ENCODE measurements around the gene TDRD6.

The TDRD6 gene

DNA sequence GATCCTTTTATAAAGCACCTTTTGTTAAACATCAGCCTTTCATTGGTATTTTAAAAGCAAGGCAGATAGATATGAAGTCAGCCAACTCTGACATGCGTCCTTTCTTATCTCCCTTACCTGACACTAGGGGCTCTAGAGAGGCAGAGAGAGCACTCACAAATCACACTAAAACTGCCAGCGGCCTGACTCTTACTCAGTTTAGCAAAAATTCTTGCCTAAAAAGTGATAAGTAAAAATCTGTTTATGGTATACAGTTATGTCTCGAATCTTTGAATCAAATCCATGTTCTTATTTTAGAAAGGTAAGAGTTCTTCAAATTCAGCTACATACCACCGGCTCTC is 10.4 kb upstream of the TDRD6 start:
- Histone ChIP-seq H3K27me3 (ENCODE audit: control insufficient read depth in 2 of 2, insufficient read depth in 2 of 2, low read length in 2 of 2) (no peaks in the 10 kb centered on the region), H3K4me1 (ENCODE audit: control insufficient read depth in 2 of 2, insufficient read depth in 2 of 2, low read length in 2 of 2) (no peaks in the 10 kb centered on the region), H3K27ac (ENCODE audit: low read depth in 2 of 2, low read length in 2 of 2) (no peak overlapping the region), H3K4me3 (ENCODE audit: low read length in 2 of 2) (no peak overlapping the region), H3K9me3 (ENCODE audit: control insufficient read depth in 2 of 2, low read length in 2 of 2) (no peaks in the 10 kb centered on the region), H3K36me3 (ENCODE audit: control insufficient read depth in 2 of 2, insufficient read depth in 2 of 2, low read length in 2 of 2) (peaks cover 0 to 3% of the 10 kb centered on the region in 2 donors), H3K9ac (ENCODE audit: low read depth in 1 of 2, low read length in 2 of 2) (no peak overlapping the region)

DNA sequence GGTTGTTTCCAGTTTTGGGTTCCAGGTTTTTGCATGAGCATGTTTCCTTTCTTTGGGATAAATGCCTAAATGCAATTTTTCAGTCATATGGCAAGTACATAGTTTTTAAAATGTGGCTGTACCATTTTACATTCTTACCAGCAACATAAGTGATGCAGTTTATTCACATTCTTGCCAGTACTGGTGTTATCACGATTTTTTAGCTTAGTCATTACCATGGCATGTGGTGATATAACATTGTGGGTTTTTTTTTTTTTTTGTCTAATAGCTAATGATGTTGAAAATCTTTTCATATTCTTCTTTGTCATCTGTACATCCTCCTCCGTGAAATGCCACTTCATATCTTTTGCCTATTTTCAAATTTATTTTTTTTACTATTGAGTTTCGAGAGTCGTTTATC is 2.9 kb upstream of the TDRD6 start:
- H3K9ac ChIP-seq (ENCODE audit: low read depth in 1 of 2, low read length in 2 of 2): no peak overlapping the region
- no peak overlapping the region for H3K27ac ChIP-seq (ENCODE audit: low read depth in 2 of 2, low read length in 2 of 2)
- H3K4me3 ChIP-seq (ENCODE audit: low read length in 2 of 2): no peak overlapping the region
- H3K4me1 ChIP-seq (ENCODE audit: control insufficient read depth in 2 of 2, insufficient read depth in 2 of 2, low read length in 2 of 2): no peaks in the 10 kb centered on the region
- no peaks in the 10 kb centered on the region for H3K36me3 ChIP-seq (ENCODE audit: control insufficient read depth in 2 of 2, insufficient read depth in 2 of 2, low read length in 2 of 2)
- no peaks in the 10 kb centered on the region for H3K9me3 ChIP-seq (ENCODE audit: control insufficient read depth in 2 of 2, low read length in 2 of 2)
- H3K27me3 ChIP-seq (ENCODE audit: control insufficient read depth in 2 of 2, insufficient read depth in 2 of 2, low read length in 2 of 2): no peaks in the 10 kb centered on the region

DNA sequence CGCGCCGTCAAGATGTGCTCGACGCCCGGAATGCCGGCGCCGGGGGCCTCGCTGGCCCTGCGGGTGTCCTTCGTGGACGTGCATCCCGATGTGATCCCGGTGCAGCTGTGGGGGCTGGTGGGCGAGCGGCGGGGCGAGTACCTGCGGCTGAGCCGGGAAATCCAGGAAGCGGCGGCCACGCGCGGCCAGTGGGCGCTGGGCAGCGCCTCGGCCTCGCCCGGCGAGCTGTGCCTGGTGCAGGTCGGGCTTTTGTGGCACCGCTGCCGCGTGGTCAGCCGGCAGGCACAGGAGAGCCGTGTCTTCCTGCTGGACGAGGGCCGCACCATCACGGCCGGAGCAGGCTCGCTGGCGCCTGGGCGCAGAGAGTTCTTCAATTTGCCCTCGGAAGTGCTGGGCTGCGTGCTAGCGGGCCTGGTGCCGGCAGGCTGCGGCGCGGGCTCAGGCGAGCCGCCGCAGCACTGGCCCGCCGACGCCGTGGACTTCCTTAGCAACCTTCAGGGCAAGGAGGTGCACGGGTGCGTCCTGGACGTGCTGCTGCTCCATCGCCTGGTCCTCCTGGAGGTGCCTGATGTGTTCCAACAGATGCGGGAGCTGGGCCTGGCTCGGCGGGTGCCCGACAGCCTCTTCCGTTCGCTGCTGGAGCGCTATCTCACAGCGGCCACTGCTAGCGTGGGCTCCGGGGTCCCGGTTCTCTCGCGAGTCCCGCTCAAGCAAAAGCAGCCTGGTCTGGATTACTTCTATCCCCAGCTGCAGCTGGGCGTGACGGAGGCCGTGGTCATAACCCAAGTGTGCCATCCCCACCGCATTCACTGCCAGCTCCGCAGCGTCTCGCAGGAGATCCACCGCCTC is 656 bp downstream of the TDRD6 start:
- Histone ChIP-seq H3K36me3 (ENCODE audit: control insufficient read depth in 2 of 2, insufficient read depth in 2 of 2, low read length in 2 of 2) (no peaks in the 10 kb centered on the region), H3K9ac (ENCODE audit: low read depth in 1 of 2, low read length in 2 of 2) (no peak overlapping the region), H3K4me1 (ENCODE audit: control insufficient read depth in 2 of 2, insufficient read depth in 2 of 2, low read length in 2 of 2) (no peaks in the 10 kb centered on the region), H3K27ac (ENCODE audit: low read depth in 2 of 2, low read length in 2 of 2) (no peak overlapping the region), H3K9me3 (ENCODE audit: control insufficient read depth in 2 of 2, low read length in 2 of 2) (no peaks in the 10 kb centered on the region), H3K27me3 (ENCODE audit: control insufficient read depth in 2 of 2, insufficient read depth in 2 of 2, low read length in 2 of 2) (no peaks in the 10 kb centered on the region), H3K4me3 (ENCODE audit: low read length in 2 of 2) (no peak overlapping the region)

DNA sequence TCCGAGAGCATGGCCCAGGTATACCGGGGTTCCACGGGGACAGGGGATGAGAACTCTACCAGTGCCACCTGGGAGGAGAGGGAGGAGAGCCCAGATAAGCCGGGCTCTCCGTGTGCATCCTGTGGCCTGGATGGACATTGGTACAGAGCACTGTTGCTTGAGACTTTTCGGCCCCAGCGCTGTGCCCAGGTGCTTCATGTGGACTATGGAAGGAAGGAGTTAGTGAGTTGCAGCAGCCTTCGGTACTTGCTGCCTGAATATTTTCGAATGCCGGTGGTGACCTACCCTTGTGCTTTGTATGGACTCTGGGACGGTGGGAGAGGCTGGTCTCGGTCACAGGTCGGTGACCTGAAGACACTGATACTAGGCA is 1.3 kb downstream of the TDRD6 start:
- no peaks in the 10 kb centered on the region for H3K9me3 ChIP-seq (ENCODE audit: control insufficient read depth in 2 of 2, low read length in 2 of 2)
- H3K4me3 ChIP-seq (ENCODE audit: low read length in 2 of 2): no peak overlapping the region
- H3K27me3 ChIP-seq (ENCODE audit: control insufficient read depth in 2 of 2, insufficient read depth in 2 of 2, low read length in 2 of 2): no peaks in the 10 kb centered on the region
- H3K27ac ChIP-seq (ENCODE audit: low read depth in 2 of 2, low read length in 2 of 2): no peak overlapping the region
- no peaks in the 10 kb centered on the region for H3K36me3 ChIP-seq (ENCODE audit: control insufficient read depth in 2 of 2, insufficient read depth in 2 of 2, low read length in 2 of 2)
- H3K4me1 ChIP-seq (ENCODE audit: control insufficient read depth in 2 of 2, insufficient read depth in 2 of 2, low read length in 2 of 2): no peaks in the 10 kb centered on the region
- H3K9ac ChIP-seq (ENCODE audit: low read depth in 1 of 2, low read length in 2 of 2): no peak overlapping the region

DNA sequence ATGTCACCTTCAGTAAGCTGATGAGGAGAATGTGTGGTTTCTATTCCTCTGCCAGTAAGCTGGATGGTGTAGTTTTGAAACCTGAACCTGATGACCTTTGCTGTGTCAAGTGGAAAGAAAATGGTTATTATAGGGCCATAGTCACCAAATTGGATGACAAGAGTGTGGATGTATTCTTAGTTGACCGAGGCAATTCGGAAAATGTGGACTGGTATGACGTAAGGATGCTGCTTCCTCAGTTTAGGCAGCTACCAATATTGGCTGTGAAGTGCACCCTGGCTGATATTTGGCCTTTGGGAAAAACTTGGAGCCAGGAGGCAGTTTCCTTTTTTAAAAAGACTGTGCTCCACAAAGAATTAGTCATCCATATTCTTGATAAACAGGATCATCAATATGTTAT is 2.0 kb downstream of the TDRD6 start:
- no peak overlapping the region for H3K9ac ChIP-seq (ENCODE audit: low read depth in 1 of 2, low read length in 2 of 2)
- no peaks in the 10 kb centered on the region for H3K36me3 ChIP-seq (ENCODE audit: control insufficient read depth in 2 of 2, insufficient read depth in 2 of 2, low read length in 2 of 2)
- H3K27me3 ChIP-seq (ENCODE audit: control insufficient read depth in 2 of 2, insufficient read depth in 2 of 2, low read length in 2 of 2): no peaks in the 10 kb centered on the region
- H3K27ac ChIP-seq (ENCODE audit: low read depth in 2 of 2, low read length in 2 of 2): no peak overlapping the region
- no peak overlapping the region for H3K4me3 ChIP-seq (ENCODE audit: low read length in 2 of 2)
- no peaks in the 10 kb centered on the region for H3K4me1 ChIP-seq (ENCODE audit: control insufficient read depth in 2 of 2, insufficient read depth in 2 of 2, low read length in 2 of 2)
- no peaks in the 10 kb centered on the region for H3K9me3 ChIP-seq (ENCODE audit: control insufficient read depth in 2 of 2, low read length in 2 of 2)

DNA sequence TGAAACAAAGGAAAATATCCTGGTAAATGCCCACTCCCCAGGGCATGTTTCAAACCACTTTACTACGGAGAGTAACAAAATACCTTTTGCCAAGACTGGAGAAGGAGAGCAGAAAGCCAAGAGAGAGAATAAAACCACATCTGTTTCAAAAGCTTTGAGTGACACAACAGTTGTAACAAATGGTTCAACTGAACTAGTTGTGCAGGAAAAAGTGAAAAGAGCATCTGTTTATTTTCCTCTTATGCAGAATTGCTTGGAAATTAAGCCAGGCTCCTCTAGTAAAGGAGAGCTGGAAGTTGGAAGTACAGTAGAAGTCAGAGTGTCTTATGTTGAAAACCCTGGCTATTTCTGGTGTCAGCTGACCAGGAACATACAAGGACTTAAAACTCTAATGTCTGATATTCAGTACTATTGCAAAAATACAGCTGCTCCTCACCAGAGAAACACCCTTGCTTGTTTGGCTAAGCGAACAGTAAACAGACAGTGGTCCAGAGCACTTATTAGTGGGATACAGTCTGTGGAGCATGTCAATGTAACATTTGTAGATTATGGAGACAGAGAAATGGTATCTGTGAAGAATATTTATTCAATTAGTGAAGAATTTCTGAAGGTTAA is 2.6 kb downstream of the TDRD6 start:
- no peaks in the 10 kb centered on the region for H3K27me3 ChIP-seq (ENCODE audit: control insufficient read depth in 2 of 2, insufficient read depth in 2 of 2, low read length in 2 of 2)
- H3K36me3 ChIP-seq (ENCODE audit: control insufficient read depth in 2 of 2, insufficient read depth in 2 of 2, low read length in 2 of 2): no peaks in the 10 kb centered on the region
- H3K27ac ChIP-seq (ENCODE audit: low read depth in 2 of 2, low read length in 2 of 2): no peak overlapping the region
- H3K4me1 ChIP-seq (ENCODE audit: control insufficient read depth in 2 of 2, insufficient read depth in 2 of 2, low read length in 2 of 2): no peaks in the 10 kb centered on the region
- no peaks in the 10 kb centered on the region for H3K9me3 ChIP-seq (ENCODE audit: control insufficient read depth in 2 of 2, low read length in 2 of 2)
- no peak overlapping the region for H3K4me3 ChIP-seq (ENCODE audit: low read length in 2 of 2)
- no peak overlapping the region for H3K9ac ChIP-seq (ENCODE audit: low read depth in 1 of 2, low read length in 2 of 2)

DNA sequence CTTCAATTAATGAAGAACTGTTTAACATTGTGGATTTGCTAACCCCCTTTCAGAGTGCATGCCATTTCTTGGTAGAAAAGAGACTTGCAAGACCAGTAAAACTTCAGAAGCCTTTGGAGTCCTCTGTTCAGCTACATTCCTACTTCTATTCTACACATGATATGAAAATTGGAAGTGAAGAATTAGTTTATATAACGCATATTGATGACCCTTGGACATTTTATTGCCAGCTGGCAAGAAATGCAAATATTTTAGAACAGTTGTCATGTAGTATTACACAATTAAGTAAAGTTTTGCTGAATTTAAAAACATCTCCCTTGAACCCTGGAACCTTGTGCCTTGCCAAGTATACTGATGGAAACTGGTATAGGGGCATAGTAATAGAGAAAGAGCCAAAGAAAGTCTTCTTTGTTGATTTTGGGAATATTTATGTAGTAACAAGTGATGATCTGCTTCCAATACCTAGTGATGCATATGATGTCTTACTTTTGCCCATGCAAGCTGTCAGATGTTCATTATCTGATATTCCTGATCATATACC is 3.3 kb downstream of the TDRD6 start:
- no peak overlapping the region for H3K9ac ChIP-seq (ENCODE audit: low read depth in 1 of 2, low read length in 2 of 2)
- no peak overlapping the region for H3K27ac ChIP-seq (ENCODE audit: low read depth in 2 of 2, low read length in 2 of 2)
- no peaks in the 10 kb centered on the region for H3K9me3 ChIP-seq (ENCODE audit: control insufficient read depth in 2 of 2, low read length in 2 of 2)
- H3K4me3 ChIP-seq (ENCODE audit: low read length in 2 of 2): no peak overlapping the region
- H3K27me3 ChIP-seq (ENCODE audit: control insufficient read depth in 2 of 2, insufficient read depth in 2 of 2, low read length in 2 of 2): no peaks in the 10 kb centered on the region
- H3K4me1 ChIP-seq (ENCODE audit: control insufficient read depth in 2 of 2, insufficient read depth in 2 of 2, low read length in 2 of 2): no peaks in the 10 kb centered on the region
- H3K36me3 ChIP-seq (ENCODE audit: control insufficient read depth in 2 of 2, insufficient read depth in 2 of 2, low read length in 2 of 2): no peaks in the 10 kb centered on the region

DNA sequence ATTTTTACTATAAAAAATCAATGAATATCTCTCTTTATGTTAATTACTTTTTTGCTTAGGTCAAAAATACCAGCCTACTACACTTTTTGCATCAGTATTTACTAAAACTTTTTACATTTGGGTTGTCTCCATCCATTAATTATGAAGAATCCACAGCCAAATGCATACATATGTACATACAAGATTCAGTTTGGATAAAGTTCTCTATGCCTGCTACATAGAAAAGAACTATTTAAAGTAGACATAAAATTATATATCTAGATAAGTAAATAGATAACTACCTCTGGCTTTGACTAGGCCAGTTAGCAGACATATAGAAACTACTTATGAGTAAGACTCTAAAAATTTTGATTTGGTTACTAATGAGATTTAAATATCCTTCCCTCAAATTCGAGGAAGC is 12.3 kb downstream of the TDRD6 start:
- H3K4me3 ChIP-seq (ENCODE audit: low read length in 2 of 2): no peak overlapping the region
- H3K4me1 ChIP-seq (ENCODE audit: control insufficient read depth in 2 of 2, insufficient read depth in 2 of 2, low read length in 2 of 2): no peaks in the 10 kb centered on the region
- no peaks in the 10 kb centered on the region for H3K9me3 ChIP-seq (ENCODE audit: control insufficient read depth in 2 of 2, low read length in 2 of 2)
- H3K9ac ChIP-seq (ENCODE audit: low read depth in 1 of 2, low read length in 2 of 2): no peak overlapping the region
- no peaks in the 10 kb centered on the region for H3K27me3 ChIP-seq (ENCODE audit: control insufficient read depth in 2 of 2, insufficient read depth in 2 of 2, low read length in 2 of 2)
- H3K27ac ChIP-seq (ENCODE audit: low read depth in 2 of 2, low read length in 2 of 2): no peak overlapping the region
- no peaks in the 10 kb centered on the region for H3K36me3 ChIP-seq (ENCODE audit: control insufficient read depth in 2 of 2, insufficient read depth in 2 of 2, low read length in 2 of 2)

DNA sequence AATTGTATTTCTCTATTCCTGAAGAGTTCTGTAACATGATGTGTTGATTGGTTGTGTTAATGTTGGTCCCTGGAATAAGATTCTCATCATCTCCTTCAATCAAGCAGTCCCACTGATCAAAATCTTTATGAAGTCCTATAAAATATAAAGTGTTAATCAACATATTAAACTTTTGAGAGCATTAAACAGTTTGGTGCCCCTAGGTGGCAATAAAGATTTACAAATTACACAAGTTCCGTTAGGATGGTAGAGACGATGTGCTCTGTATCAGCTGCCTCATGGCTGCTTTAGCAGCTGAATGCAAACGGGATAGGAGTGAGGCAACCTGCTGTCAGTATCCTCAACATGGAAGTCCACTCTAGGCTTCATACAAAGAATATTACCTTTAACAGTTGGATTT is 16.9 kb downstream of the TDRD6 start:
- Histone ChIP-seq H3K4me1 (ENCODE audit: control insufficient read depth in 2 of 2, insufficient read depth in 2 of 2, low read length in 2 of 2) (no peaks in the 10 kb centered on the region), H3K27me3 (ENCODE audit: control insufficient read depth in 2 of 2, insufficient read depth in 2 of 2, low read length in 2 of 2) (no peaks in the 10 kb centered on the region), H3K4me3 (ENCODE audit: low read length in 2 of 2) (no peak overlapping the region), H3K36me3 (ENCODE audit: control insufficient read depth in 2 of 2, insufficient read depth in 2 of 2, low read length in 2 of 2) (no peaks in the 10 kb centered on the region), H3K27ac (ENCODE audit: low read depth in 2 of 2, low read length in 2 of 2) (no peak overlapping the region), H3K9me3 (ENCODE audit: control insufficient read depth in 2 of 2, low read length in 2 of 2) (no peaks in the 10 kb centered on the region), H3K9ac (ENCODE audit: low read depth in 1 of 2, low read length in 2 of 2) (no peak overlapping the region)

DNA sequence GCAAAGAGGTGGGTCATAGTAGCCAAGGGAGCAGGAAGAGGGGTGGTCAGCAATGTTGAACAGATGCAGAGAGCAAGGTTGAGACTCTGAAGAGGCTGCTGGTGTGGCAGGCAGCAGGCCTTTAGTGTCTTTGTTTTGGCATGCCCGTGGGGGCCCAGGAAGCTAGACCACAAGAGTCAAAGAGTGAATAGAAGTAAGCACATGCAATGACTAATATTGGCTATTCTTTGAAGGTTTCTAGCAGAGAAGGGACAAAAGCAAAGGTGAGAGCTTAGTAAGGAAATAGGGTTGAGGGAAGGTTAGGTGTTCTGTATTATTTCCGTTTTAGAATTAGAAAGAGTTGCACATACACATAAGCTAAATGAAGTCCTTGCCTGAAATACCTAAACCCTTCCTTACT is 18.8 kb downstream of the TDRD6 start:
- no peaks in the 10 kb centered on the region for H3K36me3 ChIP-seq (ENCODE audit: control insufficient read depth in 2 of 2, insufficient read depth in 2 of 2, low read length in 2 of 2)

More for the DNA sequence above, 18.8 kb downstream of the TDRD6 start:
- Histone ChIP-seq H3K4me1 (ENCODE audit: control insufficient read depth in 2 of 2, insufficient read depth in 2 of 2, low read length in 2 of 2) (no peaks in the 10 kb centered on the region), H3K9ac (ENCODE audit: low read depth in 1 of 2, low read length in 2 of 2) (no peak overlapping the region), H3K27me3 (ENCODE audit: control insufficient read depth in 2 of 2, insufficient read depth in 2 of 2, low read length in 2 of 2) (no peaks in the 10 kb centered on the region), H3K9me3 (ENCODE audit: control insufficient read depth in 2 of 2, low read length in 2 of 2) (no peaks in the 10 kb centered on the region), H3K4me3 (ENCODE audit: low read length in 2 of 2) (no peak overlapping the region), H3K27ac (ENCODE audit: low read depth in 2 of 2, low read length in 2 of 2) (no peak overlapping the region)
